ENCODE measurements around the gene GK.

GK gene

GRCh38 chrX:30674799-30675198 is 21.6 kb downstream of the GK start:
- Histone ChIP-seq H3K36me3 (no peaks in the 10 kb centered on the region), H3K27me3 (no peaks in the 10 kb centered on the region), H3K27ac (no peak overlapping the region), H3K9me3 (no peaks in the 10 kb centered on the region), H3K4me1 (no peaks in the 10 kb centered on the region), H3K4me3 (no peak overlapping the region)
- no peak for DNase-seq
- intact Hi-C loops (cut with DNase I; ENCODE audit: low total_unique reads): no loop called here
- TF ChIP-seq CTCF (IDR thresholded peaks at IDR 0.05): no peak

DNA sequence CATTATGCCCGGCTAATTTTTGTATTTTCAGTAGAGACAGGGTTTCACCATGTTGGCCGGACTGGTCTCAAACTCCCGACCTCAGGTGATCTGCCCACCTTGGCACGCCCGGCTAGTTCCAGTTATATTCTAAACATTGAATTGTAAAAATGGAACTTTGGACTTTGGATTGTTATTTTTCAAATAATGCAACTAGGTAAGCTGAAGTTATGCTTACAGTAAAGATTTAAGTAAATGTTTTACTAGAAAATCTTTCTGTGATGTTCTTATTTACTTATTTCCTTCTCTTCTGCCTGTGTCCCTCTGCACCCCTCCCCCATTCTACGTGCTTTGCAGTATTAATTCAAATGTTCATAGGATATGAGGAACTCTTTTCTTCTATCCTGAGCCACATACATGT is 26.1 kb downstream of the GK start:
- no peaks in the 10 kb centered on the region for H3K9me3 ChIP-seq
- H3K4me3 ChIP-seq: no peak overlapping the region
- TF ChIP-seq CTCF (IDR thresholded peaks at IDR 0.05): no peak
- H3K4me1 ChIP-seq: no peaks in the 10 kb centered on the region
- H3K36me3 ChIP-seq: no peaks in the 10 kb centered on the region
- no peak for DNase-seq
- H3K27me3 ChIP-seq: no peaks in the 10 kb centered on the region
- H3K27ac ChIP-seq: no peak overlapping the region
- intact Hi-C loops (cut with DNase I; ENCODE audit: low total_unique reads): no loop called here

DNA sequence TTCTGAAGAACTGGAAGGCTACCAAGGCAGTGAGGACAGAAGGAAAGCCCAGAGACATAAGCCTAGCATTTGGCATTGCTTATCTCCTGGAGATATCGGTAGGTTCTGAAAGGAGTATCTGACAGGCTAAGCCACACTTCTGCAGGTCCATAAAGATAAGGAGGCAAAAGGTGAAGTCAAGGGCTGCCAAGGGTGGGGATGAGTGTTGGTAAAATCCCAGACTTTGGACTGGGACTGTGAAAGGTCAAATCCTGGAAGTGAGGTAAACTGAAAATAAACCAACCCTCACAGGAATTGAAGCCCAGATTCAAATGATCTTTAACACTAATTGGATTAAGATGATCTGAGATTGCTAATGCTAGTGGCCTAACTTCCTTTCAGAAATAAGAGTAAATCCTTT is 27.4 kb downstream of the GK start:
- Histone ChIP-seq H3K27ac (no peak overlapping the region), H3K4me3 (no peak overlapping the region), H3K4me1 (no peaks in the 10 kb centered on the region), H3K27me3 (no peaks in the 10 kb centered on the region), H3K9me3 (no peaks in the 10 kb centered on the region), H3K36me3 (no peaks in the 10 kb centered on the region)
- DNase-seq: no peak
- intact Hi-C loops (cut with DNase I; ENCODE audit: low total_unique reads): no loop called here
- TF ChIP-seq CTCF (IDR thresholded peaks at IDR 0.05): no peak

GRCh38 chrX:30688641-30689040 is 35.4 kb downstream of the GK start:
- no peak for DNase-seq

DNA sequence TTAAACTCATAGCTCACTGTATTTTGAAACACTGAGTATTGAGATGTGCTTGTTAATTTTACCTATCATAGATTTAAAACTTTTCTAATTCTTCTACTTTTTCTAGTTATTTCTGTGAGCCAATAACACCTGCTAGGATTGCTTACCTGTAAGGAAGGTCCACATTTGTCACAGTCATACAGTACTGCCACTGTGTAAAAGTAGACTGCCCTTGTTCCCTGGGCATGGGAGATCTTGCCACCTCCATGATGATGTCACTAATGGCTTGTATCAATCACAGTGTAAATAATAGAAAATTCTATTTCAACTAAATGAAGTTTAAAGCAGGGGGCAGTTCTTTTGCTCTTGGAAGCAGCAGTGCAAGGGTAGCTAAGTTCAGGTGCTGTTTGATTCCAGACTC is 35.9 kb downstream of the GK start:
- no peak for DNase-seq
- no peak overlapping the region for H3K27ac ChIP-seq
- H3K9me3 ChIP-seq: no peaks in the 10 kb centered on the region
- no peaks in the 10 kb centered on the region for H3K27me3 ChIP-seq
- H3K4me3 ChIP-seq: no peak overlapping the region
- intact Hi-C loops (cut with DNase I; ENCODE audit: low total_unique reads): no loop called here
- H3K36me3 ChIP-seq: no peaks in the 10 kb centered on the region
- no peak for TF ChIP-seq CTCF (IDR thresholded peaks at IDR 0.05)
- H3K4me1 ChIP-seq: no peaks in the 10 kb centered on the region

More at GRCh38 chrX:30688641-30689040, 35.4 kb downstream of the GK start:
- H3K27me3 ChIP-seq: no peaks in the 10 kb centered on the region
- intact Hi-C loops (cut with DNase I; ENCODE audit: low total_unique reads): no loop called here
- no peak for TF ChIP-seq CTCF (IDR thresholded peaks at IDR 0.05)
- no peaks in the 10 kb centered on the region for H3K36me3 ChIP-seq
- no peaks in the 10 kb centered on the region for H3K4me1 ChIP-seq
- no peak overlapping the region for H3K27ac ChIP-seq
- no peaks in the 10 kb centered on the region for H3K9me3 ChIP-seq
- no peak overlapping the region for H3K4me3 ChIP-seq

DNA sequence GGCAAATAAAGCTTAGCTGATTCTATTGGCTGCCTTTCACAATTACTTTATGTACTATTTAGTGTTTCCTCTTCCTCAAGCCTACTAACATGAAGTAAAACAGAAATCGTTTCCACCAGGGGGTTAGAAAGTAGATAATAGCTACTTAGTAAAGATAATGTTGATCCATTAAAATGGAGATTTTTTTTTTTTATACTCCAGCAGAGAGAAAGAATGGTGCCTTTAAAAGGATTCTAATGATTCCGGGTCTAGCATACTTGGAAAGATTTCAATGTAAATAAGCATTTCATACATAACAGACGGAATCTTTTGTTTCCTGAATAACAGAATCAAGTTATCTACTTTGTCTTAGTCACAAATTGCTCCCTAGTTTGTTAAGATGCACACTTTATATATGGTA is 37.1 kb downstream of the GK start:
- H3K27ac ChIP-seq: no peak overlapping the region
- no peaks in the 10 kb centered on the region for H3K36me3 ChIP-seq
- H3K4me1 ChIP-seq: no peaks in the 10 kb centered on the region
- H3K9me3 ChIP-seq: no peaks in the 10 kb centered on the region
- no peaks in the 10 kb centered on the region for H3K27me3 ChIP-seq
- H3K4me3 ChIP-seq: no peak overlapping the region
- no peak for DNase-seq
- intact Hi-C loops (cut with DNase I; ENCODE audit: low total_unique reads): no loop called here
- no peak for TF ChIP-seq CTCF (IDR thresholded peaks at IDR 0.05)

Measured in tibial artery (tissue), 4 donors.